C4-2B (cell line): Measurements from ENCODE around the gene TEX28.
A peak's percentile ranks its signal among the peaks of the same experiment; 100 is the strongest.
"Not testable (repeated sequence)": the region's sequence is repeated elsewhere in the genome, so short reads cannot be mapped to it uniquely, and the experiment has no call there.

Source experiments
- H3K27ac ChIP-seq: fragments of 450-650 bp; 2 replicates; pipeline ENCODE4 v1.5.1; 2017
- TF ChIP-seq, protein P1 (sequence below): fragments of 450-650 bp; conservative IDR thresholded peaks from 2 replicates; pipeline ENCODE4 v1.5.1; 2017; ENCODE audit warnings: mild to moderate bottlenecking

Gene TEX28

DNA sequence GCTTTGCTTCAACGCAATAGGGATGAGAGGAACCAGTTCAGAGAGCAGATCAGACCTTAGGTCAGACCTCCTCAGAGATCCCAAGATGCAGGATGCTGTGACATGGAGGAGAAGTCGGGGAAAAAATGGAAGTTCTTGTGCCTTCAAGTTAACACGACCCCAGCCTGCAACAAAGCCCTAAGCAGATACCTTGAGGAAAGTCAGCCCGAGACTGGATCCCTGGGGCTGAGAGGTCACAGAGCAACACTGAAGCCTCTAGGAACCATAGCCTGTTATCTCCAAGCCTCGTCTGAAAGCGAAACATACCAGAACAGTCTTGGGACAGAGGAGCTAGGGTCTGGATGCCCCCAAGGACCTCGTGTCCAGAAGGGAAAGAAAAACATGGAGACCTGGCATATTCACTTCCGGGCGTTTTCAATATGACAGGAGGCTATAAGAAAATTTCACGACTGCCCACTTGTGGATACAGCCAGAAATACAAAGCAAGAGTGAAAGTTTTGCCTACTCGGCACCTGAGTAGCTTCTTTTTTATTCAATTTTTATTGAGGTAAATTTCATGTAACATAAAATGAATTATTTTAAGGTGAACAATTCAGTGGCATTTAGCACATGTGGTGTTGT, 55.9 kb downstream of the TEX28 start:
- TF ChIP-seq, protein P1, sequence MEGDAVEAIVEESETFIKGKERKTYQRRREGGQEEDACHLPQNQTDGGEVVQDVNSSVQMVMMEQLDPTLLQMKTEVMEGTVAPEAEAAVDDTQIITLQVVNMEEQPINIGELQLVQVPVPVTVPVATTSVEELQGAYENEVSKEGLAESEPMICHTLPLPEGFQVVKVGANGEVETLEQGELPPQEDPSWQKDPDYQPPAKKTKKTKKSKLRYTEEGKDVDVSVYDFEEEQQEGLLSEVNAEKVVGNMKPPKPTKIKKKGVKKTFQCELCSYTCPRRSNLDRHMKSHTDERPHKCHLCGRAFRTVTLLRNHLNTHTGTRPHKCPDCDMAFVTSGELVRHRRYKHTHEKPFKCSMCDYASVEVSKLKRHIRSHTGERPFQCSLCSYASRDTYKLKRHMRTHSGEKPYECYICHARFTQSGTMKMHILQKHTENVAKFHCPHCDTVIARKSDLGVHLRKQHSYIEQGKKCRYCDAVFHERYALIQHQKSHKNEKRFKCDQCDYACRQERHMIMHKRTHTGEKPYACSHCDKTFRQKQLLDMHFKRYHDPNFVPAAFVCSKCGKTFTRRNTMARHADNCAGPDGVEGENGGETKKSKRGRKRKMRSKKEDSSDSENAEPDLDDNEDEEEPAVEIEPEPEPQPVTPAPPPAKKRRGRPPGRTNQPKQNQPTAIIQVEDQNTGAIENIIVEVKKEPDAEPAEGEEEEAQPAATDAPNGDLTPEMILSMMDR = peak; percentile 20; the same call in 1 of the 2 replicates
- H3K27ac ChIP-seq = not testable (repeated sequence)

DNA sequence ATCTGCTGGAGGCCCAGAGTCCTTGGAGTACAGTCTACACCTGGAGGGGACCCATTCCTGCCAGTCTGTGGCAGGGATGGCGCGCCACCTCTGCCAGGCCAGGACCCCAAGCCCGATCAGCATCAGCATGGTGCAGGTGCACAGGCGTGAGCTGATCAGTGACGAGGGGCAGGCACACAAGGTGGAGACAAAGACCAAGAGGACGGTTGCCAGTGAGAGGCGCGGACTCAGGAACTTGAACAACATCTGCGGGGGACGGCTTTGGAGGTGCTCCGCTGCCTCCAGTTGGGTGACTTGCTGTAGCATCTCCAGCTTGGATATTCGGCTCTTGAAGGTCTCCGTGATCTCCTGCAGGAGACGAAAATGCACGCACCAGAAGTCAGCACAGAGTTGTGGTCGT, 61.3 kb downstream of the TEX28 start:
- not testable (repeated sequence) for H3K27ac ChIP-seq

DNA sequence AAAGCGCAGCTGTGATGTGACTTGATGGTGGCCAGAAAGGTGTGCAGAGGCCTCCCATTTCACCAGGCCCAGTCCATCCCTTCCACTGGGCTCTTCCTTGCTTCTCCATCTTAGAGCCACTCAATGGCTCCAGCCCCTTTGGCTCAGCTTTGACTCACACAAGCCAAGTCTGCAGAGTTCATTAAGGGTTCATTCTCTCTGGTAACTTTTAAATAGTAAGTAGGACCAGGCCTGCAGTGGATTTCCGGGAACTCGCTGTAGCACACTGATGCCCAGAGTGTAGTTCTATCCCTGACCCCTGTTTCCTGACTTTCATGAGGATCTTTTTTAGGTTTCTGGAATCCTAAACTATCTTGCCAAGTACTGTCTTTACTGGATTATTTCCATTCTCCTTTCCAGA, 63.5 kb downstream of the TEX28 start:
- not testable (repeated sequence) for H3K27ac ChIP-seq

DNA sequence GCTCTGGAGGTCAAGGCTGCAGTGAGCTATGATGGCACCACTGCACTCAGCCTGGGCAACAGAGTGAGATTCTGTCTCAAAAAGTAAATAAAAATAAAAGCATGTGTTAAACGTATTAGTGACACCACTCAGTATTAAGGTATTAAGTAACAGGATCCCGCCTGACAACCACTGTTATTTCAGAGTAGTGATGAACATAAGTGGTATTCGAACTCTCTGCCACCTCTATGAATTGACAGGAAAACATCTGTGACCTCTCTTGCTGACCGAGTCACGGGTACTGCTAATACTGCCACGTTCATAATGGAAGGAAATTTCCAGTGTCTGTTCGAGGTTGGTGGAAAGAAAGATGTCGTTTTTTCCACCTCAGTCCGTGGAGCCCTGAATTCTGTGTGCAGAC, 68.2 kb downstream of the TEX28 start:
- not testable (repeated sequence) for H3K27ac ChIP-seq

DNA sequence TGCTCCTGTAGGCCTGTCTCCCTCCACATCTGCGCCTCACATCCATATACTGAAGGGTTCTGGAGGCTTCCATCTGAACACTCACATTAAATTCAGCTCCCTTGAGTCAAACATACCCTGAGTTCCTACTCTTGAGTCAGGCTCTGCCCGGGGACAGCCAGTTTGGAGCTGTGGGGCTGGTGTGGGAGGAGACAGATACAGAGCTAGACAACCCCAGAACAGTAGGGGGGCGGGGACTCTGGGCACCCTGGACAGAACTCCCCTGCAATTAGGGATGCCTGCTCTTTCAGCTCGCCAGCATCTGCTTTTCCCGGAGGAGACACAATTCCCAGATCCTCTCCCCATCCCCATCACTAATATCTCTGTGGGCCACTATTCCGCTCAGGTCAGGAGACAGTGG, 69.6 kb downstream of the TEX28 start:
- H3K27ac ChIP-seq = not testable (repeated sequence)
